HEK293T (cell line): ENCODE measurements around the gene ROR1.
A peak's percentile ranks its signal among the peaks of the same experiment; 100 is the strongest.

Source experiments
- CTCF ChIA-PET: fragments of 350-600 bp; formaldehyde crosslinking; extraction: SDS; loops from one replicate; lab custom pipeline; 2021; ENCODE audit warnings: antibody characterized with exemption, inconsistent platforms; lab: Yijun Ruan, JAX
- POLR2A ChIA-PET: fragments of 350-600 bp; formaldehyde crosslinking; extraction: SDS; loops from one replicate; lab custom pipeline; 2020; ENCODE audit warnings: antibody characterized with exemption, inconsistent platforms; lab: Yijun Ruan, JAX
- DNase-seq: peaks from one replicate; pipeline ENCODE4 v3.0.0; 2012; ENCODE audit warnings: mixed read lengths; ENCODE audit errors: extremely low spot score
- ARNT ChIP-seq: fragments of 450-650 bp; IDR thresholded peaks from 2 replicates; pipeline ENCODE4 v1.6.1; 2017; ENCODE audit warnings: mild to moderate bottlenecking
- BHLHE40 ChIP-seq: fragments of 450-650 bp; IDR thresholded peaks from 2 replicates; pipeline ENCODE4 v1.6.1; 2016; ENCODE audit warnings: mild to moderate bottlenecking, moderate library complexity, borderline replicate concordance
- CTBP1 ChIP-seq: fragments of 450-650 bp; IDR thresholded peaks from 2 replicates; pipeline ENCODE4 v1.6.1; 2016; ENCODE audit warnings: borderline replicate concordance
- ELF4 ChIP-seq: fragments of 450-650 bp; IDR thresholded peaks from 2 replicates; pipeline ENCODE4 v1.6.1; 2017; ENCODE audit warnings: antibody characterized with exemption
- FOXA1 ChIP-seq: fragments of 450-650 bp; IDR thresholded peaks from 2 replicates; pipeline ENCODE4 v1.6.1; 2016; ENCODE audit warnings: mild to moderate bottlenecking
- FOXK2 ChIP-seq: fragments of 450-650 bp; IDR thresholded peaks from 2 replicates; pipeline ENCODE4 v1.6.1; 2016; ENCODE audit warnings: mild to moderate bottlenecking
- FOXM1 ChIP-seq: fragments of 450-650 bp; IDR thresholded peaks from 2 replicates; pipeline ENCODE4 v1.6.1; 2017; ENCODE audit warnings: mild to moderate bottlenecking, borderline replicate concordance
- HDGF ChIP-seq: fragments of 450-650 bp; IDR thresholded peaks from 2 replicates; pipeline ENCODE4 v1.6.1; 2017; ENCODE audit warnings: antibody characterized with exemption, borderline replicate concordance
- L3MBTL2 ChIP-seq: fragments of 450-650 bp; conservative IDR thresholded peaks from 2 replicates; pipeline ENCODE4 v1.6.1; 2016; ENCODE audit warnings: mild to moderate bottlenecking
- LEF1 ChIP-seq: fragments of 450-650 bp; IDR thresholded peaks from 2 replicates; pipeline ENCODE4 v1.6.1; 2017; ENCODE audit warnings: mild to moderate bottlenecking, borderline replicate concordance
- NFRKB ChIP-seq: fragments of 450-650 bp; IDR thresholded peaks from 2 replicates; pipeline ENCODE4 v1.6.1; 2016; ENCODE audit warnings: mild to moderate bottlenecking, moderate library complexity
- SP1 ChIP-seq: fragments of 450-650 bp; IDR thresholded peaks from 2 replicates; pipeline ENCODE4 v1.6.1; 2017
- SUZ12 ChIP-seq: fragments of 450-650 bp; IDR thresholded peaks from 2 replicates; pipeline ENCODE4 v1.6.1; 2016; ENCODE audit warnings: mild to moderate bottlenecking
- TARDBP ChIP-seq: fragments of 450-650 bp; IDR thresholded peaks from 2 replicates; pipeline ENCODE4 v1.6.1; 2016
- ZNF384 ChIP-seq: fragments of 450-650 bp; IDR thresholded peaks from 2 replicates; pipeline ENCODE4 v1.6.1; 2016
- TF ChIP-seq, protein P1 (sequence below): fragments of 450-650 bp; IDR thresholded peaks from 2 replicates; pipeline ENCODE4 v1.6.1; 2016

ROR1 gene

GRCh38 chr1:64038965-64039364, 265.1 kb downstream of the ROR1 start:
- ChIA-PET POLR2A (no interaction called here), CTCF (no interaction called here)
- TF ChIP-seq BHLHE40 (no peak), FOXA1 (no peak), NFRKB (no peak), LEF1 (no peak), SUZ12 (no peak), CTBP1 (no peak), FOXM1 (no peak), SP1 (no peak), FOXK2 (no peak)
- DNase-seq: no peak

- TF ChIP-seq, protein P1, sequence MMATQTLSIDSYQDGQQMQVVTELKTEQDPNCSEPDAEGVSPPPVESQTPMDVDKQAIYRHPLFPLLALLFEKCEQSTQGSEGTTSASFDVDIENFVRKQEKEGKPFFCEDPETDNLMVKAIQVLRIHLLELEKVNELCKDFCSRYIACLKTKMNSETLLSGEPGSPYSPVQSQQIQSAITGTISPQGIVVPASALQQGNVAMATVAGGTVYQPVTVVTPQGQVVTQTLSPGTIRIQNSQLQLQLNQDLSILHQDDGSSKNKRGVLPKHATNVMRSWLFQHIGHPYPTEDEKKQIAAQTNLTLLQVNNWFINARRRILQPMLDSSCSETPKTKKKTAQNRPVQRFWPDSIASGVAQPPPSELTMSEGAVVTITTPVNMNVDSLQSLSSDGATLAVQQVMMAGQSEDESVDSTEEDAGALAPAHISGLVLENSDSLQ: peak; percentile 80
- TF ChIP-seq FOXK2: no peak
- POLR2A ChIA-PET: no interaction called here
- DNase-seq: peak; percentile 68
- CTCF ChIA-PET: no interaction called here
Observed at GRCh38 chr1:64039390-64039926, 265.6 kb downstream of the ROR1 start.

DNA sequence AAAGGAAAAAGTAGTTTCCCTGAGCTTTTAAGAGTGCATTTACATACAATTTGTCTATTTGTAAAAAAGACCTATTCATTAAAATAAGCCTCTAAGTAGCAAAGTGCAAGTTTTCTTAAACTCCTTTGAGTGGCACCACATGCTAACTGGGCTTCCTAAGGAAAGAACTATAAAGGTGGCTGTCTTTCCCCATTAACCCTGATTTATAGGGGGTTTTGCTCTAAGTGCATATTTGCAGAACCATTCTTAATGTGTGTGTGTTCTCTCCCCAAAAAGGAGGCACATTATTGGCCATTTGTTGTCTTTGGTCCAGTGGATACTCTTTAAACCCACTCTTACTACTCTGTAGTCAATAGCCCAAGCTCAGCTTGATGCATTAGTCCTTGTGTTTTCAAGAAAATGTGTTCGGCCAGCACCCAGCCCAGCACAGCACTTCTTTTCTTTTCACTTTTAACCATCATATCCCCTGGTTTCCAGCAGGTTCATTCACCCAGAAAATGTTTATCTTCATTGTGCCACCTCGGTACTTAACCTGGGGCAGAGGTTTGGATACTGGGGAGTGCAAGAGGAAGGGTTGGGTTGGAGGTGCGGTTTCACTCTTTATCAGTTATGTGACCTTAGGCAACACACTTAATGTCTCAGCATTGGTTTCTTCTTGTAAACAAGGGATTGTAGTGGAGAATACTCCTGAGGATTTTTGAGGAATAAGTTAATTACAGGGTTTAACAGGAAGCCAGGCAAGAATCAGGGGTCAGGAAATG, 267.7 kb downstream of the ROR1 start:
- DNase-seq: no peak
- TF ChIP-seq, protein P1: peak; percentile 76
- no peak for TF ChIP-seq HDGF
- no peak for TF ChIP-seq TARDBP
- CTCF ChIA-PET: interaction anchor here (0.6 kb wide), 1 partner anchor 53 kb away, joined by 3 read pairs; no protein-coding TSS in a partner anchor
- POLR2A ChIA-PET: no interaction called here

- TF ChIP-seq, protein P1: 0 out of 2 replicates have a peak, but pooled peaks have one; percentile 5
- TF ChIP-seq TARDBP: no peak
- ChIA-PET CTCF (interaction anchor here (0.6 to 1.2 kb wide), 5 partner anchors 18 to 1945 kb away, joined by 3 to 4 read pairs (median 3); no protein-coding TSS in a partner anchor), POLR2A (no interaction called here)
- DNase-seq: peak; percentile 18
Observed at GRCh38 chr1:64042331-64043100, 268.7 kb downstream of the ROR1 start.

DNA sequence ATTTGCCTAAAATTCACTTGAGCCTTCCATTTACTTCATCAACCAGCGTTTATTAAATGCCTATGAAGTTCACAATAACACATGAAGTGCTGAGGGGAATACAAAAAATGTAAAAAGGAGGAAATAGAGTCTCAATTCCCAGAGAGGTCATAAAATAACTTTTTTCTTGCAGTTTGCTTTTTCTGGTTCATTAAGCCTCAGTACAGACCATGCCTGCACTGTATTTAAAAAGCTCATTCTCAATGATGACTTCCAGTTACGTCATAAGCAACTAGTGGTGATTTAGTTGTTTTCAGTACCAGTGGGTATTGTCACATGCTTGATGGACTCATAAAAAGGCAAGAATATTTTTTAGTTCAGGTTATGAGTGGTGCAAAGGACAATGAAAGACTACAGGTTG, 269.5 kb downstream of the ROR1 start:
- ChIA-PET POLR2A (no interaction called here), CTCF (interaction anchor here (0.8 to 1.2 kb wide), 2 partner anchors 94 to 351 kb away, joined by 3 read pairs; no protein-coding TSS in a partner anchor)
- no peak for DNase-seq
- TF ChIP-seq ZNF384: no peak
- no peak for TF ChIP-seq NFRKB
- TF ChIP-seq LEF1: no peak
- TF ChIP-seq TARDBP: no peak
- TF ChIP-seq HDGF: no peak
- no peak for TF ChIP-seq ARNT
- TF ChIP-seq FOXK2: no peak
- TF ChIP-seq CTBP1: no peak
- TF ChIP-seq FOXA1: no peak
- no peak for TF ChIP-seq L3MBTL2
- TF ChIP-seq, protein P1: no peak
- TF ChIP-seq BHLHE40: no peak
- no peak for TF ChIP-seq FOXM1
- no peak for TF ChIP-seq SUZ12
- TF ChIP-seq ELF4: no peak
- TF ChIP-seq SP1: no peak

DNA sequence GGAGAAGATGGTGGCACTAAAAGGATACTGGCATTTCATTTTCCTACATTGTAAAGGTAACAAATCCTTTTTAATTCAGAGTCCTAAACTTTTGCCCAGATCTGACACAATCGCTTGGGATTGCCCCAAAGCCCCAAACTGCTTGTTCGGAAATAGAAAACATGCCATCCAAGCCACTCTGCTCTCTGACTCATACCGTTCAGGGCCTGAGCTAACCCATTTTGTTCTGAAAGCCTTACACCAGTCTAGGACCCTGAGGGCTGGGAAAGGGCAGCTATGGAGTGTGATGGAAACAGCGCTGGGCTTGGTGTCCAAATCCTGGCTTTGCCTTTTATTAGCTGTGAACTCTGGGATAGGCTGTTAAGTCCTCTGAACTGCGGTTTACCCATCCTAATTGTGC, 270.2 kb downstream of the ROR1 start:
- POLR2A ChIA-PET: no interaction called here
- DNase-seq: no peak
- CTCF ChIA-PET: no interaction called here
- TF ChIP-seq LEF1 (no peak), FOXA1 (no peak), TARDBP (no peak), CTBP1 (no peak), SUZ12 (no peak), HDGF (no peak), BHLHE40 (no peak), ARNT (no peak), SP1 (no peak), FOXK2 (no peak), ELF4 (no peak), NFRKB (no peak), L3MBTL2 (no peak), ZNF384 (no peak), FOXM1 (no peak)
- TF ChIP-seq, protein P1: no peak
